ENCODE measurements around the gene MMADHC. TPM values are rescaled to one million over a fixed set of nuclear protein-coding genes. Genes with fewer than 3 reads are reported as not detected.
A peak's percentile ranks its signal among the peaks of the same experiment; 100 is the strongest.
"Not testable (repeated sequence)": the region's sequence is repeated elsewhere in the genome, so short reads cannot be mapped to it uniquely, and the experiment has no call there.

Gene MMADHC
- total RNA-seq, 1 experiment from 2014 or later = 248 TPM

GRCh38 chr2:149595056-149595963 is 7.7 kb upstream of the MMADHC start:
- DNase-seq (ENCODE audit: low read depth) = peak; percentile 37

GRCh38 chr2:149594411-149594810 is 6.8 kb upstream of the MMADHC start:
- no peak for DNase-seq (ENCODE audit: low read depth)

GRCh38 chr2:149587950-149588487 is 444 bp upstream of the MMADHC start:
- no peak for DNase-seq (ENCODE audit: low read depth)

GRCh38 chr2:149586898-149587219 is 716 bp downstream of the MMADHC start:
- DNase-seq (ENCODE audit: low read depth) = no peak

GRCh38 chr2:149586063-149586462 is 1.5 kb downstream of the MMADHC start:
- no peak for DNase-seq (ENCODE audit: low read depth)

- DNase-seq (ENCODE audit: low read depth) = no peak
Measured at GRCh38 chr2:149585166-149585885, 2.2 kb downstream of the MMADHC start.

GRCh38 chr2:149579972-149580882 is 7.3 kb downstream of the MMADHC start:
- peak; percentile 30 for DNase-seq (ENCODE audit: low read depth)

GRCh38 chr2:149577269-149577668 is 10.3 kb downstream of the MMADHC start:
- no peak for DNase-seq (ENCODE audit: low read depth)

GRCh38 chr2:149575752-149576151 is 11.8 kb downstream of the MMADHC start:
- DNase-seq (ENCODE audit: low read depth) = no peak

GRCh38 chr2:149575277-149575676 is 12.3 kb downstream of the MMADHC start:
- DNase-seq (ENCODE audit: low read depth) = no peak

- DNase-seq (ENCODE audit: low read depth) = no peak
Measured at GRCh38 chr2:149573760-149574159, 13.8 kb downstream of the MMADHC start.

GRCh38 chr2:149572102-149572953 is 15.2 kb downstream of the MMADHC start:
- no peak for DNase-seq (ENCODE audit: low read depth)

GRCh38 chr2:149568138-149568537 is 19.4 kb downstream of the MMADHC start:
- DNase-seq (ENCODE audit: low read depth) = no peak

GRCh38 chr2:149566652-149567051 is 20.9 kb downstream of the MMADHC start:
- no peak for DNase-seq (ENCODE audit: low read depth)

- DNase-seq (ENCODE audit: low read depth) = not testable (repeated sequence)
Measured at GRCh38 chr2:149565625-149566024, 21.9 kb downstream of the MMADHC start.

GRCh38 chr2:149564983-149565382 is 22.6 kb downstream of the MMADHC start:
- DNase-seq (ENCODE audit: low read depth) = no peak

GRCh38 chr2:149564097-149564496 is 23.5 kb downstream of the MMADHC start:
- no peak for DNase-seq (ENCODE audit: low read depth)

- DNase-seq (ENCODE audit: low read depth) = peak; percentile 83
Measured at GRCh38 chr2:149562324-149562723, 25.3 kb downstream of the MMADHC start.

GRCh38 chr2:149561309-149561926 is 26.2 kb downstream of the MMADHC start:
- DNase-seq (ENCODE audit: low read depth) = peak; percentile 25

GRCh38 chr2:149559341-149560068 is 28.1 kb downstream of the MMADHC start:
- DNase-seq (ENCODE audit: low read depth) = no peak

All from M059J (cell line).